GM19025 (cell line): ENCODE results near the gene ATP5IF1.

Experiments
- ATAC-seq: cut with Tn5 transposase; IDR thresholded peaks from one replicate; pipeline ENCODE4 v1.9.1; 2021; ENCODE audit warnings: mild to moderate bottlenecking, low read depth, moderate library complexity; ENCODE audit not compliant: unreplicated experiment

The ATP5IF1 gene

GRCh38 chr1:28235755-28236655 is at the start of gene ATP5IF1:
Gene ATP5IF1 (plus strand): TSS chr1:28236124. CDS start chr1:28236184, 60 bp downstream.
- ATAC-seq: peak; percentile 91

GRCh38 chr1:28190337-28190979 is 45.5 kb upstream of the ATP5IF1 start:
- ATAC-seq: no peak

GRCh38 chr1:28190996-28191645 is 44.8 kb upstream of the ATP5IF1 start:
- no peak for ATAC-seq

- no peak for ATAC-seq
Observed at GRCh38 chr1:28193701-28194161, 42.2 kb upstream of the ATP5IF1 start.

GRCh38 chr1:28194326-28195035 is 41.4 kb upstream of the ATP5IF1 start:
- no peak for ATAC-seq

- no peak for ATAC-seq
Observed at GRCh38 chr1:28195780-28196179, 40.1 kb upstream of the ATP5IF1 start.

GRCh38 chr1:28196330-28196729 is 39.6 kb upstream of the ATP5IF1 start:
- no peak for ATAC-seq

- no peak for ATAC-seq
Observed at GRCh38 chr1:28197682-28198415, 38.1 kb upstream of the ATP5IF1 start.

GRCh38 chr1:28199328-28200233 is 36.3 kb upstream of the ATP5IF1 start:
- peak; percentile 65 for ATAC-seq

- ATAC-seq: no peak
Observed at GRCh38 chr1:28200234-28200873, 35.6 kb upstream of the ATP5IF1 start.

GRCh38 chr1:28205243-28205642 is 30.7 kb upstream of the ATP5IF1 start:
- no peak for ATAC-seq

GRCh38 chr1:28208818-28209441 is 27.0 kb upstream of the ATP5IF1 start:
- no peak for ATAC-seq

GRCh38 chr1:28209700-28210099 is 26.2 kb upstream of the ATP5IF1 start:
- no peak for ATAC-seq

GRCh38 chr1:28213315-28213714 is 22.6 kb upstream of the ATP5IF1 start:
- no peak for ATAC-seq

GRCh38 chr1:28229089-28229488 is 6.8 kb upstream of the ATP5IF1 start:
- no peak for ATAC-seq

GRCh38 chr1:28229996-28230395 is 5.9 kb upstream of the ATP5IF1 start:
- ATAC-seq: no peak

- peak; percentile 34 for ATAC-seq
Observed at GRCh38 chr1:28232558-28233263, 3.2 kb upstream of the ATP5IF1 start, which contains the start of gene DNAJC8. Gene DNAJC8 (minus strand): TSS chr1:28233029. CDS start chr1:28232998, 31 bp downstream.
